Neural cell (in vitro differentiated cells): ENCODE data around the gene NOD1. TPM values are rescaled to one million over a fixed set of nuclear protein-coding genes. Genes with fewer than 3 reads are reported as not detected.
"Not testable (repeated sequence)": the region's sequence is repeated elsewhere in the genome, so short reads cannot be mapped to it uniquely, and the experiment has no call there.

Experiments used
- H2AFZ ChIP-seq: fragments of 200-600, 300-800 bp; sonication (generic), shearing (Covaris generic); 2 replicates; pipeline ENCODE4 v1.6.0; 2014; ENCODE audit warnings: low read depth, mild to moderate bottlenecking, antibody characterized with exemption, low read length, moderate library complexity
- H3F3A ChIP-seq: fragments of 200-600 bp; shearing (Covaris generic); 2 replicates; pipeline ENCODE4 v1.6.1; 2016; ENCODE audit warnings: mild to moderate bottlenecking, moderate library complexity, mixed read lengths, antibody characterized with exemption, low read length; ENCODE audit not compliant: insufficient read depth, poor library complexity, severe bottlenecking
- H3K27ac ChIP-seq: fragments of 200-600, 300-800 bp; sonication (generic), shearing (Covaris generic); 2 replicates; pipeline ENCODE4 v1.5.1; 2014; ENCODE audit warnings: mild to moderate bottlenecking, low read length, moderate library complexity
- H3K27me3 ChIP-seq: fragments of 300-800, 200-600 bp; sonication (generic), shearing (Covaris generic); 2 replicates; pipeline ENCODE4 v1.6.0; 2014; ENCODE audit warnings: mild to moderate bottlenecking, low read depth, low read length, moderate library complexity; ENCODE audit not compliant: insufficient read depth
- H3K36me3 ChIP-seq: fragments of 300-800, 200-600 bp; sonication (generic), shearing (Covaris generic); 2 replicates; pipeline ENCODE4 v1.5.1; 2014; ENCODE audit warnings: mild to moderate bottlenecking, antibody characterized with exemption, low read length, moderate library complexity; ENCODE audit not compliant: insufficient read depth
- H3K4me2 ChIP-seq: fragments of 300-800, 200-600 bp; sonication (generic), shearing (Covaris generic); 2 replicates; pipeline ENCODE4 v1.6.0; 2014; ENCODE audit warnings: mild to moderate bottlenecking, low read length
- H3K4me3 ChIP-seq: fragments of 300-800, 200-600 bp; sonication (generic), shearing (Covaris generic); 2 replicates; pipeline ENCODE4 v1.5.1; 2014; ENCODE audit warnings: mild to moderate bottlenecking, low read length, moderate library complexity
- H3K79me2 ChIP-seq: fragments of 200-600 bp; shearing (Covaris generic); replicated peaks from 2 replicates; pipeline ENCODE4 v1.6.0; 2014; ENCODE audit warnings: mild to moderate bottlenecking, low read length, moderate library complexity; ENCODE audit not compliant: insufficient read depth
- H3K9ac ChIP-seq: fragments of 300-800, 200-600 bp; sonication (generic), shearing (Covaris generic); 2 replicates; pipeline ENCODE4 v1.6.1; 2016; ENCODE audit warnings: mild to moderate bottlenecking, low read length, mixed read lengths
- H3K9me2 ChIP-seq: fragments of 200-600 bp; shearing (Covaris generic); 2 replicates; pipeline ENCODE4 v1.6.1; 2016; ENCODE audit warnings: mild to moderate bottlenecking, low read length, mixed read lengths; ENCODE audit not compliant: insufficient read depth
- H3K9me3 ChIP-seq: fragments of 200-600, 300-800 bp; sonication (generic), shearing (Covaris generic); 2 replicates; pipeline ENCODE4 v1.6.1; 2016; ENCODE audit warnings: mild to moderate bottlenecking, mixed run types, low read length, moderate library complexity, mixed read lengths
- H4K20me1 ChIP-seq: fragments of 200-600 bp; shearing (Covaris generic); 2 replicates; pipeline ENCODE4 v1.6.1; 2016; ENCODE audit warnings: mild to moderate bottlenecking, mixed run types; ENCODE audit not compliant: insufficient read depth
- EP300 ChIP-seq: fragments of 450-650 bp; conservative IDR thresholded peaks from 2 replicates; pipeline ENCODE4 v1.6.1; 2014; ENCODE audit warnings: antibody characterized with exemption, mild to moderate bottlenecking, moderate library complexity; ENCODE audit not compliant: poor library complexity, severe bottlenecking
- EZH2 ChIP-seq: fragments of 200-600, 300-800 bp; shearing (Covaris generic), sonication (generic); IDR thresholded peaks from 2 replicates; pipeline ENCODE4 v1.6.1; 2014; ENCODE audit warnings: antibody characterized with exemption, low read length, borderline replicate concordance, mild to moderate bottlenecking; ENCODE audit not compliant: insufficient read depth, poor library complexity, severe bottlenecking
- MXI1 ChIP-seq: fragments of 450-650 bp; conservative IDR thresholded peaks from 2 replicates; pipeline ENCODE4 v1.6.1; 2014; ENCODE audit warnings: antibody characterized with exemption, mild to moderate bottlenecking; ENCODE audit not compliant: poor library complexity, severe bottlenecking
- POLR2AphosphoS5 ChIP-seq: IDR thresholded peaks from 2 replicates; pipeline ENCODE4 v1.6.1; 2012
- RAD21 ChIP-seq: fragments of 450-650 bp; conservative IDR thresholded peaks from 2 replicates; pipeline ENCODE4 v1.6.1; 2014; ENCODE audit warnings: antibody characterized with exemption, mild to moderate bottlenecking, moderate library complexity
- SMC3 ChIP-seq: fragments of 450-650 bp; conservative IDR thresholded peaks from 2 replicates; pipeline ENCODE4 v1.6.1; 2014; ENCODE audit warnings: antibody characterized with exemption, mild to moderate bottlenecking, moderate library complexity; ENCODE audit not compliant: poor library complexity
- TAF1 ChIP-seq: IDR thresholded peaks from 2 replicates; pipeline ENCODE4 v1.6.1; 2012; ENCODE audit warnings: low read depth
- polyA minus RNA-seq: library from RNA; depleted of rRNA, polyadenylated mRNA; stranded (reverse); fragments of >200 nt; gene quantifications from 2 replicates; pipeline ENCODE4 v1.2.3, GENCODE V29; 2014
- polyA plus RNA-seq: library from polyadenylated mRNA; depleted of rRNA; stranded (reverse); fragments of >200 nt; gene quantifications from 2 replicates; pipeline ENCODE4 v1.2.3, GENCODE V29; 2014
- TF ChIP-seq, protein P1 (sequence below): IDR thresholded peaks from 2 replicates; pipeline ENCODE4 v1.6.1; 2012; ENCODE audit warnings: borderline replicate concordance
- TF ChIP-seq, protein P2 (sequence below): fragments of 450-650 bp; IDR thresholded peaks from 2 replicates; pipeline ENCODE4 v1.5.1; 2014; ENCODE audit warnings: antibody characterized with exemption, mild to moderate bottlenecking, moderate library complexity; ENCODE audit not compliant: poor library complexity, severe bottlenecking

NOD1 gene
- polyA plus RNA-seq (0.43 and 1.9 TPM in 2 replicates), polyA minus RNA-seq (0.24 and 0.58 TPM in 2 replicates)

DNA sequence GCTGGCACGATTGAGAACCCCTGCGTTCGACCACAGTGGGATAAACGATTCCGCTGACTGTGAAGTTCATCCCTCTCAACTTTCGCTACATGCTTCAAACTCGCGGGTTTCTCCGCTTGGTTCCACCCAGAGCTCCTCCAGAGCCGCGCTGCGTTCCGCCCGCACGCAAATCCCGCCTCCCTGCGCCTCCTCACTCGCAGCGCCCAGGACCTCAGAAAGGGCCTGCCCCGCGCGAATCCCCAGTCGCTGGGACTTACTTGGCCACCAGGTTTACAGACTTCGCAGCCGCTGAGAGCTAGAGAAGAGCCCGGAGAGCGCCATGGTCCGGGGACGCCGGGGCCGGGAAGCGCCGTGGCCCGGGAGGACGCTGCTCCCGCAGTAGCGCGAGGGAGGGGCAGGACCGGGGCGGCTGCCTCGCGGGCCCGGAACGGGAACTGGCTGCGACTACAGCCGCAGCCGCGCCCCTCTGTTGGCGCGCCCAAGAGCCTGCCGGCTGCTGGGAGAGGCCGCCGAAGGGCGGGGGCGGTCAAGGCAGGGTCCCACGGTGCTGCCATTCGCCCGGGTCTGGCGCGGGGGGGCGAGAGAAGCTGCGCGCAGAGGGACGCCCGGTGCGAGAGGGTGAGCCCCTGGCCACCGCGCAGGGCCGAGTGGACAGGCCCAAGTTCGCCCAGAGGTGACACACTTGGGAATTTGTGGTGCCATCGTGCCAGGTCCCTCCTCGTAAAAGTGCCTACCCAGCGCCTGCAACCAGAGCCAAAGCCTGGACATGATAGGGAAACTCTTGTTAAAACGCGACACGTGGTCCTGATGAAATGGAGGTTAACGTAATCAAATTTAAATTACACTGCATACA lies at the start of gene NOD1:
Gene NOD1 (minus strand): TSS at position 436 of the 853 bp plus-strand sequence. CDS start 21,863 bp downstream, outside the sequence.
- H3K9ac ChIP-seq: peak within 1 kb of the TSS; percentile 53
- H3F3A ChIP-seq: no peaks in the 10 kb centered on the region
- H3K9me3 ChIP-seq: no peaks in the 10 kb centered on the region
- no peak within 1 kb of the TSS for H3K27ac ChIP-seq
- H3K4me2 ChIP-seq: peak within 1 kb of the TSS; percentile 38
- no peaks in the 10 kb centered on the region for H3K36me3 ChIP-seq
- H2AFZ ChIP-seq: peak within 1 kb of the TSS; percentile 51
- H3K79me2 ChIP-seq: no peaks in the 10 kb centered on the region
- H3K9me2 ChIP-seq: no peaks in the 10 kb centered on the region
- TF ChIP-seq POLR2AphosphoS5 (no peak), SMC3 (no peak), RAD21 (peak; percentile 27), MXI1 (peak; percentile 49), TAF1 (peak; percentile 35), EP300 (no peak), EZH2 (no peak)
- TF ChIP-seq, protein P1, sequence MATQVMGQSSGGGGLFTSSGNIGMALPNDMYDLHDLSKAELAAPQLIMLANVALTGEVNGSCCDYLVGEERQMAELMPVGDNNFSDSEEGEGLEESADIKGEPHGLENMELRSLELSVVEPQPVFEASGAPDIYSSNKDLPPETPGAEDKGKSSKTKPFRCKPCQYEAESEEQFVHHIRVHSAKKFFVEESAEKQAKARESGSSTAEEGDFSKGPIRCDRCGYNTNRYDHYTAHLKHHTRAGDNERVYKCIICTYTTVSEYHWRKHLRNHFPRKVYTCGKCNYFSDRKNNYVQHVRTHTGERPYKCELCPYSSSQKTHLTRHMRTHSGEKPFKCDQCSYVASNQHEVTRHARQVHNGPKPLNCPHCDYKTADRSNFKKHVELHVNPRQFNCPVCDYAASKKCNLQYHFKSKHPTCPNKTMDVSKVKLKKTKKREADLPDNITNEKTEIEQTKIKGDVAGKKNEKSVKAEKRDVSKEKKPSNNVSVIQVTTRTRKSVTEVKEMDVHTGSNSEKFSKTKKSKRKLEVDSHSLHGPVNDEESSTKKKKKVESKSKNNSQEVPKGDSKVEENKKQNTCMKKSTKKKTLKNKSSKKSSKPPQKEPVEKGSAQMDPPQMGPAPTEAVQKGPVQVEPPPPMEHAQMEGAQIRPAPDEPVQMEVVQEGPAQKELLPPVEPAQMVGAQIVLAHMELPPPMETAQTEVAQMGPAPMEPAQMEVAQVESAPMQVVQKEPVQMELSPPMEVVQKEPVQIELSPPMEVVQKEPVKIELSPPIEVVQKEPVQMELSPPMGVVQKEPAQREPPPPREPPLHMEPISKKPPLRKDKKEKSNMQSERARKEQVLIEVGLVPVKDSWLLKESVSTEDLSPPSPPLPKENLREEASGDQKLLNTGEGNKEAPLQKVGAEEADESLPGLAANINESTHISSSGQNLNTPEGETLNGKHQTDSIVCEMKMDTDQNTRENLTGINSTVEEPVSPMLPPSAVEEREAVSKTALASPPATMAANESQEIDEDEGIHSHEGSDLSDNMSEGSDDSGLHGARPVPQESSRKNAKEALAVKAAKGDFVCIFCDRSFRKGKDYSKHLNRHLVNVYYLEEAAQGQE: peak; percentile 19
- TF ChIP-seq, protein P2, sequence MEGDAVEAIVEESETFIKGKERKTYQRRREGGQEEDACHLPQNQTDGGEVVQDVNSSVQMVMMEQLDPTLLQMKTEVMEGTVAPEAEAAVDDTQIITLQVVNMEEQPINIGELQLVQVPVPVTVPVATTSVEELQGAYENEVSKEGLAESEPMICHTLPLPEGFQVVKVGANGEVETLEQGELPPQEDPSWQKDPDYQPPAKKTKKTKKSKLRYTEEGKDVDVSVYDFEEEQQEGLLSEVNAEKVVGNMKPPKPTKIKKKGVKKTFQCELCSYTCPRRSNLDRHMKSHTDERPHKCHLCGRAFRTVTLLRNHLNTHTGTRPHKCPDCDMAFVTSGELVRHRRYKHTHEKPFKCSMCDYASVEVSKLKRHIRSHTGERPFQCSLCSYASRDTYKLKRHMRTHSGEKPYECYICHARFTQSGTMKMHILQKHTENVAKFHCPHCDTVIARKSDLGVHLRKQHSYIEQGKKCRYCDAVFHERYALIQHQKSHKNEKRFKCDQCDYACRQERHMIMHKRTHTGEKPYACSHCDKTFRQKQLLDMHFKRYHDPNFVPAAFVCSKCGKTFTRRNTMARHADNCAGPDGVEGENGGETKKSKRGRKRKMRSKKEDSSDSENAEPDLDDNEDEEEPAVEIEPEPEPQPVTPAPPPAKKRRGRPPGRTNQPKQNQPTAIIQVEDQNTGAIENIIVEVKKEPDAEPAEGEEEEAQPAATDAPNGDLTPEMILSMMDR: peak; percentile 42
- H3K27me3 ChIP-seq: peaks cover 4% of the 10 kb centered on the region
- H3K4me3 ChIP-seq: peak within 1 kb of the TSS; percentile 88
- H4K20me1 ChIP-seq: no peaks in the 10 kb centered on the region

- not testable (repeated sequence) for H4K20me1 ChIP-seq, H3K9ac ChIP-seq, H3K27me3 ChIP-seq, H3K9me2 ChIP-seq, H3K4me3 ChIP-seq, H3K4me2 ChIP-seq, H3F3A ChIP-seq, H3K9me3 ChIP-seq, H3K79me2 ChIP-seq, H2AFZ ChIP-seq, H3K27ac ChIP-seq, H3K36me3 ChIP-seq
Measured at GRCh38 chr7:30527297-30527696, 48.7 kb upstream of the NOD1 start.
